MG63 (cell line): ENCODE data around the gene LUC7L3. TPM values are rescaled to one million over a fixed set of nuclear protein-coding genes. Genes with fewer than 3 reads are reported as not detected.

Experiments
- total RNA-seq: library from RNA; depleted of rRNA; stranded (reverse); fragments of >200 nt; shearing (Covaris generic); gene quantifications from 2 replicates; pipeline ENCODE4 v1.2.3, GENCODE V29; 2014; ENCODE audit warnings: low replicate concordance; rRNA removed

Gene LUC7L3
- total RNA-seq, 1 experiment from 2014 or later: 18.1 TPM

Other genes starting within 250 kb of the LUC7L3 start
- gene RSAD1, start 240.7 kb upstream of the LUC7L3 start, total RNA-seq: 53.6 and 69.2 TPM in 2 replicates
- not detected in 2 replicates for gene MYCBPAP, start 211.2 kb upstream of the LUC7L3 start, total RNA-seq
- gene EPN3, start 186.9 kb upstream of the LUC7L3 start, total RNA-seq: not detected in 2 replicates
- 52.1 and 59.6 TPM in 2 replicates for gene SPATA20, start 172.4 kb upstream of the LUC7L3 start, total RNA-seq
- not detected in 2 replicates for gene CACNA1G, start 158.9 kb upstream of the LUC7L3 start, total RNA-seq
- 0.17 and 2.0 TPM in 2 replicates for gene ABCC3, start 84.7 kb upstream of the LUC7L3 start, total RNA-seq
- gene ANKRD40, start 11.7 kb upstream of the LUC7L3 start, total RNA-seq: 34.8 and 42.5 TPM in 2 replicates
- gene ANKRD40CL, start 47.9 kb downstream of the LUC7L3 start, total RNA-seq: not detected in 2 replicates
- not detected in 2 replicates for gene WFIKKN2, start 116.0 kb downstream of the LUC7L3 start, total RNA-seq
- gene TOB1, start 146.8 kb downstream of the LUC7L3 start, total RNA-seq: 16.0 and 17.5 TPM in 2 replicates